ENCODE measurements around the gene LSR.

LSR gene

GRCh38 chr19:35268536-35269437 is 20.0 kb downstream of the LSR start, which contains the start of gene USF2:
Gene USF2, plus strand, starts transcription at chr19:35268962. Its CDS starts 140 bp downstream, at chr19:35269102.
- Histone ChIP-seq H3K9me3 (ENCODE audit: control insufficient read depth, insufficient read depth, low read depth, low read length) (no peaks in the 10 kb centered on the region), H3K27ac (ENCODE audit: extremely low read depth, low read depth, low read length) (peak within 1 kb of the TSS; percentile 100), H3K36me3 (ENCODE audit: control insufficient read depth in 2 of 2, insufficient read depth in 1 of 2, low read length in 2 of 2) (peaks cover 48 to 67% of the 10 kb centered on the region in 2 experiments), H3K4me1 (ENCODE audit: control insufficient read depth, insufficient read depth, low read length) (peaks cover 24% of the 10 kb centered on the region), H3K4me3 (ENCODE audit: low read depth, low read length) (peak within 1 kb of the TSS; percentile 55)
- CTCF ChIA-PET = interaction anchor here (0.5 to 2.5 kb wide), 14 partner anchors 8 to 1141 kb away, joined by 3 to 21 read pairs (median 4); partner anchors contain the start of gene HAMP
- POLR2A ChIA-PET = interaction anchor here (0.6 to 2.5 kb wide), 10 partner anchors 8 to 376 kb away, joined by 3 to 17 read pairs (median 4); no protein-coding TSS in a partner anchor
- TF ChIP-seq ZNF398 (tag by site-specific recombination; IDR thresholded peaks at IDR 0.05) = 0 out of 2 replicates have a peak, but pooled peaks have one; percentile 31
- peak; percentile 34; the same call in 1 of the 2 replicates for TF ChIP-seq OSR2 (tag by site-specific recombination; IDR thresholded peaks at IDR 0.05)
- TF ChIP-seq ZBTB20 (tag by site-specific recombination; IDR thresholded peaks at IDR 0.05) = no peak
- peak; percentile 83 for TF ChIP-seq ZBTB44 (tag by site-specific recombination; IDR thresholded peaks at IDR 0.05)
- 0 out of 2 replicates have a peak, but pooled peaks have one; percentile 35 for TF ChIP-seq ZBTB6 (tag by site-specific recombination; IDR thresholded peaks at IDR 0.05)

- ChIA-PET CTCF (interaction anchor here (0.5 to 2.5 kb wide), 27 partner anchors 9 to 1142 kb away, joined by 3 to 21 read pairs (median 3); partner anchors contain the start of gene HAMP), POLR2A (interaction anchor here (0.9 to 2.5 kb wide), 4 partner anchors 9 to 471 kb away, joined by 3 to 17 read pairs (median 3); no protein-coding TSS in a partner anchor)
- H3K36me3 ChIP-seq (ENCODE audit: control insufficient read depth in 2 of 2, insufficient read depth in 1 of 2, low read length in 2 of 2) = peaks cover 53 to 68% of the 10 kb centered on the region in 2 experiments
- H3K4me3 ChIP-seq (ENCODE audit: low read depth, low read length) = peak overlapping the region; percentile 52
- peak overlapping the region; percentile 100 for H3K27ac ChIP-seq (ENCODE audit: extremely low read depth, low read depth, low read length)
- no peaks in the 10 kb centered on the region for H3K9me3 ChIP-seq (ENCODE audit: control insufficient read depth, insufficient read depth, low read depth, low read length)
- peaks cover 24% of the 10 kb centered on the region for H3K4me1 ChIP-seq (ENCODE audit: control insufficient read depth, insufficient read depth, low read length)
- peak; percentile 93 for TF ChIP-seq ZNF660 (tag by site-specific recombination; IDR thresholded peaks at IDR 0.05)
- no peak for TF ChIP-seq RBAK (tag by site-specific recombination; IDR thresholded peaks at IDR 0.05)
- peak; percentile 71 for TF ChIP-seq GLIS1 (tag by site-specific recombination; IDR thresholded peaks at IDR 0.05)
- 0 out of 2 replicates have a peak, but pooled peaks have one; percentile 34 for TF ChIP-seq YY2 (tag by site-specific recombination; IDR thresholded peaks at IDR 0.05)
- no peak; the same call in 1 of the 2 replicates for TF ChIP-seq OSR2 (tag by site-specific recombination; IDR thresholded peaks at IDR 0.05)
- 0 out of 2 replicates have a peak, but pooled peaks have one; percentile 65 for TF ChIP-seq ZNF600 (tag by site-specific recombination; IDR thresholded peaks at IDR 0.05)
- peak; percentile 98 for TF ChIP-seq BCL11B (tag by site-specific recombination; IDR thresholded peaks at IDR 0.05; ENCODE audit: low read depth)
- TF ChIP-seq ZBTB8A (tag by site-specific recombination; IDR thresholded peaks at IDR 0.05) = peak; percentile 93
- peak; percentile 93 for TF ChIP-seq ZEB2 (tag by site-specific recombination; IDR thresholded peaks at IDR 0.05)
- TF ChIP-seq ZNF174 (tag by site-specific recombination; IDR thresholded peaks at IDR 0.05) = 0 out of 2 replicates have a peak, but pooled peaks have one; percentile 28
- 0 out of 2 replicates have a peak, but pooled peaks have one; percentile 28 for TF ChIP-seq ZNF785 (tag by site-specific recombination; IDR thresholded peaks at IDR 0.05)
- peak; percentile 67 for TF ChIP-seq ZBTB20 (tag by site-specific recombination; IDR thresholded peaks at IDR 0.05)
- TF ChIP-seq ZNF501 (tag by site-specific recombination; IDR thresholded peaks at IDR 0.05) = peak; percentile 60; the same call in 1 of the 2 replicates
- TF ChIP-seq ZNF155 (tag by site-specific recombination; IDR thresholded peaks at IDR 0.05) = no peak
- TF ChIP-seq PRDM10 (tag by site-specific recombination; IDR thresholded peaks at IDR 0.05) = 0 out of 2 replicates have a peak, but pooled peaks have one; percentile 7
Observed at GRCh38 chr19:35269438-35270117, 20.8 kb downstream of the LSR start.
